ENCODE data around the gene ZNF488.
"Not testable (repeated sequence)": the region's sequence is repeated elsewhere in the genome, so short reads cannot be mapped to it uniquely, and the experiment has no call there.

Gene ZNF488, protein sequence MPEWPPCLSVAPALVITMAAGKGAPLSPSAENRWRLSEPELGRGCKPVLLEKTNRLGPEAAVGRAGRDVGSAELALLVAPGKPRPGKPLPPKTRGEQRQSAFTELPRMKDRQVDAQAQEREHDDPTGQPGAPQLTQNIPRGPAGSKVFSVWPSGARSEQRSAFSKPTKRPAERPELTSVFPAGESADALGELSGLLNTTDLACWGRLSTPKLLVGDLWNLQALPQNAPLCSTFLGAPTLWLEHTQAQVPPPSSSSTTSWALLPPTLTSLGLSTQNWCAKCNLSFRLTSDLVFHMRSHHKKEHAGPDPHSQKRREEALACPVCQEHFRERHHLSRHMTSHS

DNA sequence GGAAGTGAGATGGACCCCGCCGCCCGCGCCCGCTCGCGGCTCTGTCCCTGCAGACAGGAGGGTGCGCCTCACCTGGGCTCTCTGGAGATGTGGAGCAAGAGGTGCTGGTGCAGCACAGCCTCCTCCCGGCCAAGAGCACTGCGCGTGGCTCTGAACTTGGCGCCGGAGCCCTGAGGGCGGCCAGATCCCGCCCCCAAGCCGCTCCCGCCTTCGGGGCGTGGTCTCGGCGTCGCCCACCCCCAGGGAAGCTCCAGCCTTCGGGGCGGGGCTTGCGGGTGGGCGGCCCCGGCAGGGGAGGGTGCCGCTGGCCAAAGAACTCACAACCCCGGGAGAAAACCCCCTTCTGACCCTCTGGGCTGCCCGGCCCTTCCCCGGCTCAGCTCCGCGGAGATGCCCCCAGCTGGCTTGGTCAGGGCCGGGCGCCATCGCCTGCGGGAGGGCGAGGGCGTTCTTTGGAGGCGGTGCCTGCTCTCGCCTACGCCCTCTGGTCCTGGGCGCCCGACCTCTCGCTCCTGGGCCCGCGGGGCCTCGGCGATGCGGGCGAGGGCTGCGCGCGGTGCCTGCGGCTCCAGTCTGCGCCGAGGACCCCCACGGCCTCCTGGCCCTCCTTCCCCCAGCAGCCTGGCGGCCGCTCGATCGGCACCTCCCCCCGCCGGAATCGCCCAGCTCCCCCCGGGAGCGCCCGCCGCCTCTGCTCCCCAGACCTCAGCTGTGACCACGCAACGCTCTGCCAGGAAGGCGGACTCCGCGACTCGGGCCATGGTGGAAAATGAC is at the start of gene ZNF488:
Gene ZNF488, minus strand, starts transcription at position 146 of the 774 bp plus-strand sequence. CDS start 15,464 bp downstream, outside the sequence.
- peak; percentile 35 for DNase-seq (ENCODE audit: low read depth, low spot score)

DNA sequence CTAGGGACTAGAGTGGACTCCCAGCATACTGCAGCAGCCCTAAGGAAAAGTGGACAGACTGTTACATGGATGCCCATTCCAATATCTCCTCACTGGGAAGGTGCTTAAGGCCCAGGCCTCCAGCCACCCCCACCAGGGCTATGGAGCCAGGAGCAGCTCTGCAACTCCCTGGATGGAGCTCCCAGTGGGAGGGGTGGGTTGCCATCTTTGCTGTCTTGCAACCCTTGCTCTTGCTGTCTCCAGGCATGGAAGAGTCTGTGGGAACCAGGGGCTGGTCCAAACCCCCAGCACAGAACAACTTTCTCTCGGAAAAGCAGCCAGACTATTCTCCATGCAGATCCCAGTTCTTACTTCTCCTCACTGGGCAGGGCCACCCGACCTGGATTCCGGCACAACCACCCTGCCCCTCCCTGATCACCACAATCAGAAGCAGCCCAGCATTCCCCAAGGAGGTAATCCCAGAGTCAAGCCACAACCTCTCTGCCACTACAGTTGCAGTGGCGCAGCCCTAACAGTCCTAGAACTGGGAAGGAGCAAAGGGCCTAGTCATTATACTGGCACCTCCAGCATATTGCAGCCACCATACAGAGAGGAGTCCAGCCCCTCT is 41.8 kb upstream of the ZNF488 start:
- no peak for DNase-seq (ENCODE audit: low read depth, low spot score)

DNA sequence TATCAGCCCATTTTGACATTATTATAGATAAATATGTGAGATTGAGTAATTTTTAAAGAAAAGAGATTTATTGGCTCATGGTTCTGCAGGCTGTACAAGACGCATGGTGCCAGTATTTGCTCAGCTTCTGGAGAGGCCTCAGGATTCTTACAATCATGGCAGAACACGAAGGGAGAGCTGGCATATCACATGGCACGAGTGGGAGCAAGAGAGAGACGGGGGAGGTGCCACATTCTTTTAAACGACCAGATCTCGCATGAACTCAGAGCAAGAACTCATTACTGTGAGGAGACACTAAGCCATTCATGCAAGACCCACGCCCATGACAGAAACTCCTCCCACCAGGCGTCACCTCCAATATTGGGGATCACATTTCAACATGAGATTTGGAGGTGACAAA is 40.1 kb upstream of the ZNF488 start:
- no peak for DNase-seq (ENCODE audit: low read depth, low spot score)

DNA sequence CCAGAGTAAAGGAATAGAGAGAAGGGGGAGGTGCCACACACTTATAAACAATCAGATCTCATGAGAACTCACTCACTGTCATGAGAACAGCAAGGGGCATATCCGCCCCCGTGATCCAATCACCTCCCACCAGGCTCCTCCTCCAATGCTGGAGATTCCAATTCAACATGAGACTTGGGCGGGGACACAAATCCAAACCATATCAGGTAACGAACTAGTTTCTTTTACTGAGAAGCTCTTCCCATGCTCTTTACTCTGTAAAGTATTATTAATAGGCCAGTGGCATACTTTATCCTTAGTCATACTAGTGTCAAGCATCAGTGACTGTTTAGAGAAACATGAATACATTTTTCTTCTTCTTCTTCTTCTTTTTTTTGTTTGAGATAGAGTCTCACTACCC is 39.4 kb upstream of the ZNF488 start:
- no peak for DNase-seq (ENCODE audit: low read depth, low spot score)

DNA sequence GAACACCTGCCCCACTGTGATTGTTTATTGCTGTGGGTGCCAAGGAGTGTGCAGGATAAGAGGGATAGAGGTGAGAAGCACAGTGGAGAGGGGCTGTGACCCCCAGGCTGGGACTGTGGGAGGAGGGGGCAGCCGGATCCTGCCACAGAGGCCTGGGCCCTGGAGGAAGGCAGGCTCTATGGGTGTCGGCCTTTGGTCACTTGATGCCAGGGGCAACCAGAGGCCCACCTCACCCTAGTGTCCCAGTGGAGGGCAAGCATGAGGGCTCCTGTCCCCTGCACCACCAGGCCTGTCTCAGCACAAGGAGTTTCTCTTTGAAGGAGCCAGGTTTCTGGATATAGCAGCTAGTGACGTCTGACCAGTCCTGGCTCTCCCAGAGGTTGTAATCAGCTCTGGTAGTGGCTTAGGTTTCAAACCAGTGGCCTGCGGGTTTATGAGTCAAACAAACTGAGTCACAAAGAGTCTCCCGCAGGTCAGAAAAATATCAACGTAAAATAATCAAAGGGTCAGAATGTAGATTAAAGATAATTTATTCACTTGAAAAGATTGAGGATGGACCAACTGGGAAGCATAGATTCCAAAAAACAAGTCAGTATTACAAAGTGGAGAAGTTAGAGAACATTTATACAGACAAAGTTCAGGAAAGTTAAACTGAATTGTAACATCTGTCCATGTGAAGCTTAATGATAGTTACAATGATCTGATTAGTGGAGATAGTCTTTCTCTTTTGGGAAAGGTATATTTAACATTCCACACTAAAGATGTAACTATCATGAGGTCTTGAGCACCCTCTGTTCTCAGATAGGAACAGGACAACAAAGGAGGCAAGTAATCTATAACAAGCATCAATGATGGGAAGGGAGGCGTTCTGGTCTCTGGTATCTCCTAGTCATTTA is 37.2 kb upstream of the ZNF488 start:
- no peak for DNase-seq (ENCODE audit: low read depth, low spot score)

DNA sequence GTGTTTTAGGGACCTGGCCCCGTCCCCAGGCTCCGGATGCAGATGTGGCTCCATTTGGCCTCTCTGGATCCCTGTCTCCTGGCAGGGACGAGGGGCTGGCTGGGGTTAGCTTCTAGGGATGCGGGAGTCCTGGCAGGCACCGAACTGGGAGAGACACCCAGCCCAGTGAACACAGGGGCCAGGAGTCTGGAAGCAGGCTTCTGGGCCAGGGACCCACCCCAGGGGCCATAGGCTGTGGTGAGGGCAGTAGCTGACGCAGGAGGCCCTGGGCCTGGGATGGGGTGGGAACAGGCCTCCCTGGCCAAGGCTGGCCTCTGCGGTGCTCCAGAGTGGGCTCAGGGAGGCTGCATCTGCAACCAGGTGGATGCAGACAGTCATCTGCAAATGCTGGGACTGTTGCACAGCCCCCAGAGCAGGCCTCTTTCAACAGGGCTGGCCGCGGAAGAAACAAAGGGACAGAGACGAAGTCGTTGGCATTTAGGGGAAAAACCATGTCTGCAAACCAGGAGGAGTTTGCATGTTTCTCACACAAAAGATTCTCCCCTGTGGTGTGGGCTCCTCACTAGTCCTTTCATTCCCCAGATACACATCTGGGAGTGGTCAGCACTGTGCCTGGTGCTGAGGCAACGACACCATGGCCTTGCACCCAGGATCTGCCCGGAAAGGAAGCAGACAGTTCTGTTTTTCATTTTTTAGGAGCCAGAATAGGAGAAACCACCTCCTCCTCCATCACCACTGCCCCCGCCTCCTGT is 36.4 kb upstream of the ZNF488 start:
- no peak for DNase-seq (ENCODE audit: low read depth, low spot score)

DNA sequence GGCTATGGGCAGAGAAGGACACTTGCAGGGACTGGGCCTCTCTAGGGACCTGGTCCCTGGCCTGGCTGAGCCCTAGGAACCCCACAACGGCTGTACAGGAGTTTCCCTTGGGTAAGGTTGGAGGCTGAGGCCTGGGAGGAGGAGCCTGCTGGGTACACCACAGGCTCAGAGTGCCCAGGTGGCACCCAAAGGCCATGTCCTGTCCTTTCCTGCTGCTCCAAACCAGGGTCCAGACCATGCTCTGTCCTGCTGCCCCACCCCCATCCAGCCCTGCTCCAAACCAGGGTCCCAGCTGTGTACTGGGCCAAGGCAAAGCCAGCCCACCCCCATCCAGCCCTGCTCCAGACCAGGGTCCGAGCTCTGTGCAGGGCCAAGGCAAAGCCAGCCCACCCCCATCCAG is 35.3 kb upstream of the ZNF488 start:
- no peak for DNase-seq (ENCODE audit: low read depth, low spot score)

DNA sequence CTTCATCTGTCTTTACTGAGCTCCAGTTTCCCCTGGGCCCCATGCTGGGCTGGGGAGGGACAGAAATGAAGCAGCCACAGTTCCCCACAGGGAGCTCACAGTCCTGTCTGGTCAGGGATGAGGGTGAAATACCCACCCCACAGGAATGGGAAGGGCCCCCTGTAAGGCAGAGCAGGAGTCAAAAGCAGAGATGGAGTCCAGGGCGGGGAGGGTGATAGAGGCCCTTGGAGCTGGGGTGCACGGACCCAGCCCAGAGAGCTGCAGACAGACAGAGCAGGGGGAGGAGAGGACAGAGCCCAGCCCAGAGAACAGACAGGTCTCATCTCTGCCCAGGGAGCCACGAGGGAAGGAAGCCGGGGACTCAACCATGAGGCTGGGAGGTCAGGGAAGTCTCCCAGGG is 34.9 kb upstream of the ZNF488 start:
- no peak for DNase-seq (ENCODE audit: low read depth, low spot score)

DNA sequence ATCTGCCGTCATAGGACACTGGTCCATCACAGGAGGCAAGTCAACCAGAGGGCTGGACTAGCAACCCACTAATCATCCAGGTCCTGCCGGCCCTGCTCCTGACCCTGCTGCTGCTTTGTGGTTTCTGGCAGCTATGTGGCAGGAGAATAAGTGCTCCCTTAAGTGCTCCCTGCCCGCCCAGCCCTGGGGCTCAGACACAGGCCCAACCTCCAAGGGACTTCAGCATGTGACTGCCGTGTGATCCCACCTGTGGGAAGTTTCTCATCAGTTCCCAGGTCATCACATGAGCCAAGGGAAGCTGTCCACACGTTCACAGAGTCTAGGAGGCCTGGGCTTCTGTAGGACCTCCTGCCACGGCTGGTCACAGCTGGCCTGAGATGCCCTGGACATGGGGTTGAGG is 34.2 kb upstream of the ZNF488 start:
- no peak for DNase-seq (ENCODE audit: low read depth, low spot score)

DNA sequence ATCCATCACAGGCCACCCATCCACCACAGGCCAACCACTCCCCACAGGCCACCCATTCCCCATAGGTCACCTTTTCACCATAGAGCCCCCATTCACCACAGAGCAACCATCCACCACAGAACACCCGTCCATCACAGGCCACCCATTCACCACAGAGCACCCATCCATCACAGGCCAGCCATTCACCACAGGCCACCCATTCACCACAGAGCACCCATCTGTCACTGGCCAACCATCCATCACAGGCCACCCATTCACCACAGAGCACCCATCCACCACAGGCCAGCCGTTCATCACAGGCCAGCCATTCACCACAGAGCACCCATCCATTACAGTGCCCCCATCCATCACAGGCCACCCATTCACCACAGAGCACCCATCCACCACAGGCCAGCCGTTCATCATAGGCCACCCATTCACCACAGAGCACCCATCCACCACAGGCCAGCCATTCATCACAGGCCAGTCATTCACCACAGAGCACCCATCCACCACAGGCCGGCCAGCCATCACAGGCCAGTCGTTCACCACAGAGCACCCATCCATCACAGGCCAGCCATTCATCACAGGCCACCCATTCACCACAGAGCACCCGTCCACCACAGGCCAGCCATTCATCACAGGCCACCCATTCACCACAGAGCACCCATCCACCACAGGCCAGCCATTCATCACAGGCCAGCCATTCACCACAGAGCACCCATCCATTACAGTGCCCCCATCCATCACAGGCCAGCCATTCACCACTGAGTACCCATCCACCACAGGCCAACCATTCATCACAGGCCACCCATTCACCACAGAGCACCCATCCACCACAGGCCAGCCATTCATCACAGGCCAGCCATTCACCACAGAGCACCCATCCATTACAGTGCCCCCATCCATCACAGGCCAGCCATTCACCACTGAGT is 32.5 kb upstream of the ZNF488 start:
- not testable (repeated sequence) for DNase-seq (ENCODE audit: low read depth, low spot score)

DNA sequence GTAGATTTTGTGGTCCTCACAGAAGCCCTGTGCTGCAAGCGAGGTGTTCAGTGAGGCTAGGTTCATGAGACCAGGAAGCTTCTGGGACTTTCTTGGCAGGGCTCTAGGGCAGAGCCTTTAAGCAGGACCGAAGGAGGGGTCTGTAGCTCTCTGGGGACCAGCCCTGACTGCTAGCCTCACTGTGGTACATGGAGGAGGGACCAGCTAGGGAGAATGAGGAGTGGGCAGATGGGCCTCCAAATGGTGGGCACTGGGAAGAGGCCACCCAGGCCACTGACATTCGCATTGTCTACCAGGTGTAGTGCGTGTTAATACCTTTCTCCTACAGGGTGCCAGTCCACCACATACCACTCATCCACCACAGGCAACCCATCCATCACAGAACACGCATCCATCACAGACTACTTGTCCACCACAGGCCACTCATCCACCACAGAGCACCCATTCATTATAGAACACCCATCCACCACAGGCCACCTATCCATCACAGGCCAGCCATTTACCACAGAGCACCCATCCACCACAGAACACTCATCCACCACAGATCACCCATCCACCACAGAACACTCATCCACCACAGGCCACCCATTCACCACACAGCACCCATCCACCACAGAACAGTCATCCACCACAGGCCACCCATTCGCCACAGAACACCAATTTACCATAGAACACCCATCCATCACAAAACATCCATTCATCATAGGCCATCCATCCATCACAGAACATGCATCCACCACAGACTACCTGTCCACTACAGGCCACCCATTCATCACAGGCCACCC is 31.6 kb upstream of the ZNF488 start:
- DNase-seq (ENCODE audit: low read depth, low spot score): no peak

DNA sequence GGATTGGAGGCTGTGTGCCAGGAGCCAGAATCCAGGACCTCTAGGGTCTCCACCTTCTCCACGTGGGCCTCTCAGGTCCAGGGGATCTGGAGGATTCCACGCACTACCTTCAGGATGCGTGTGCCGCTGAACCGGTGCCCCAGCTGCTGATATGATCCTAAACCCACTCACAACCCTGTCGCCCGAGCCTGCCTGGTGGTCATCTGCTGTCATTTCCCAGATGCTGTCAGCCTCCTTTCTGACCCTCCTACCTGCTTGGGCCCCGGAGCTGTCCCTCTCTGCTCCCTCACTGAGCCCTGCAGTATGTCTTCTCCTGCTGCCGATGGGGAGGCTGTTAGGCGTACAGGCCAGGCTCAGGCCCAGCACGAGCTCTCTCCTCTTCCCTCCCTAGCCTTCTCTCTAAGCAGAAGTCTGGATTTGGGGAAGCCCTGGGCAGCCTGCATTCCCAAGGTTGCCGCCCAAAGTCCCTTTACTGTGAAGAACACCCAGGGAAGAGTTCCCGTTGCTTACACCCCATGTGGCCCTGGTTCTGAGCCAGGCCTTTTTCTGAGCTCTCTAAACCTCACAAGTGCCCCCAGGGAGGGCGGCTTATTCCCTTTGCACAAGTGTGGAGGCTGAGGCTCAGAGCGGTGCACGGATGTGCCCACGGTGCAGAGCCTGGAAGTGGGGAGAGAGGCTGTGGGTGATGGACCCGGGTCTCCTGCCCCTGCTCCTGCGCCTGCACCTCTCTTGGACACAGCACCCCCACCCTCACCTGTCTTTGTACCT is 30.8 kb upstream of the ZNF488 start:
- DNase-seq (ENCODE audit: low read depth, low spot score): no peak

DNA sequence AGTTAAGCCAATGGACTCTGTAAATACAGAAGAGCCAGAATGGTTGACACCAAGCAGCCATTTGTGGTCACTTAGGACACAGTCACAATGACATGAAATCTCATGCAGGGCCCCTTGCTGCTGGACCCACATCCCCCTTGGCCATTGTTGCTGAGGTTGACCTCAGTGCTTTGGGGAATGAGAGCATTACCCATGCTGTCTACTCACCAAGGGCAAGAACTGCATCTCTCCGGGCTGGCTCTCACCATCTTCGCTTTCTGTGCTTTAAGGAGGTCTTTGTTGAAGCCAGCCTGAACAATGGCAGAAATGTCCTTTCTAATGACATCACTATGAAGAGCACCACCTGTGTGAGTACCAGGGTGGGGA is 30.1 kb upstream of the ZNF488 start:
- DNase-seq (ENCODE audit: low read depth, low spot score): no peak

DNA sequence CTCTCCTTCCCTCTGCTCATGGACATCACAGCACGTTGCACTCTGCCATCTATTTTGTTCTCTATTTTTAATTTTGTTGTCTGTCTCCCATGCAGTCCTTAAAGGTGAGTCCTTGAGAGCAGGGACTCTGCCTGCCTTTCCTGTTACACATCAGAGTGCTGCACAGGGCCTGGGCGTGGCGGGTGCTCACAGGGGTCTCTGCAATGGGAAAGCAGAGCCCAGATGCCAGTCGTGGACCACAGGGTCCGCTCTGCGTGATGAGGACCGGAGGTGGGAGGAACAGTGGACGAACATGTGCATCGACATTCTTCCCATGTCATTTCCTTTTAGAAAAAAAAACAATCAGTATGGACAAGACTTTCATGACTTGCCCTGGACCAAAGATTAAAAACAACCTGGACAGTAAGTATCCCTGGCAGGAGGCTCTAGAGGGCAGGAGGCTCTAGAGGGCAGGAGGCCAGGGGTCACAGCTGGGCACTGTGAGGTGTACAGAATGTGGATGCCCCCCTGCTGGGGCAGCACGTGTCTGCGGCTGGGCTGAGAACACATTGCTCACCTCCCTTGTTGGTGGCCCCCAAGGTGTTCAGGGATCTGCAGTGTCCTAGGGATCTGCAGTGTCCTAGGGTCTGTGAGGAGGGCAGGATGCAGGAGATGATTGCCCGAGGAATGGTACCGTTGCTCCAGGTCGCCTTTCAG is 29.6 kb upstream of the ZNF488 start:
- no peak for DNase-seq (ENCODE audit: low read depth, low spot score)

DNA sequence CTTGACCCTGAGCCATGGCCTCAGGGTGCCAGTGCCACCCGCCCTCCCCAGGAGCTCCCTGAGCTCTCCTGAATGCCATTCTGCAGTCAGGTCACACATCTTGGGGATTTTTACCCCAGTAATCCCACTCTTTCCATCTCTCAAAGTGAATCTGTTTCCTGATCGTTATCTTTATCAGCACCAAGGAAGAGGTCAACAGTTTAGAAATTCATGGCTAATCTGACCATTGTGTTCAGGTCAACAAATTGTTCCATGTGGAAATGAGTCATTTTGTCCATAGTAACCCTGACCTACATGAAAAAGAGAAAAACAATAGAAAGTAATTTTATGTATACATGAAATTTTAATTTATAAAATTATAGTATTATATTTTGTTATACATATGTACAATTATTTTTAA is 28.8 kb upstream of the ZNF488 start:
- DNase-seq (ENCODE audit: low read depth, low spot score): no peak

DNA sequence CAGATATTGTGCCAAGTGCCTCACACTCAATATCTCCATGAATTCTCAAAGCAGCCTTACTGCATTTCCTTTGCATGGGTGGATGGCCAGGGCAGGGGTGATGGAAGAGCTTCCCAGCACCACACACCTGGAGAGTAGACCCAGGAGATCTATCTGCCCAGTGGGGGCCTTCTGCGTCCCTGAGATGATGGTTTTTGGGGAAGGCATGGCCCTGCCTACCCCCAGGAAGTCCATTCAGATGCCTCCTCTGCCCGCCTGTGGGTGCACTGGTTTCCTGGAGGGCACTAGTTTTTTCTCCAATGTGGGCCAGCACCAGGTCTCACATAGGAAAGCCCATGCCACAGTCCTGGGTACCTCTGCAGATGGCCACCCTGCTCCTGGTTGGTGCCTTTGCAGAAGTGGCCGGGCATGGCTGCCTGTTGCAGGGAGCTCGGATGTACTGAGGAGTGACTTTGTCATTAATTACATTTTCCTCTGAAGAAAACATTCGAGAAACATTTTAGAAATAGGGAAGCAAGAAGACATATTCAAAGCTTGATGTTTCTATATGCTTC is 28.2 kb upstream of the ZNF488 start:
- DNase-seq (ENCODE audit: low read depth, low spot score): no peak

DNA sequence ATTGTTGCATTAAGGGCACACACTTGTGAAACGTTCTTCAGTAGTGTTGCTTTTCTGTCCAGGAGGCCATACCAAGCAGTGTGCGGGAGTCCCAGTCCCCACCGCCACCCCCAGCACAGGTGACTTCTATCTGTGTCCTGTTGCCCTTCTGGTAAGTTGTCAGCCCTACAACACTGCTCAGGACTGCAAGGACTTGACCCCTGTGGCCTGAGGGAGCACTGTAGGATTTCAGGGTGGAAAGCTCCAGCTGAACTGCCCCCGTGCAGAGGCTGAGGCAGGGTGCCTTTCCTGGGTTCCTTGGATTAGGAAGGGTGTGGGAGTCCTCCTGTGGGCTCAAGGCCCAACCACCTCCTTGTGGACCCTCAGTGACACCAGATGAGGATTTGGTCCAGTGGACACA is 26.8 kb upstream of the ZNF488 start:
- no peak for DNase-seq (ENCODE audit: low read depth, low spot score)

DNA sequence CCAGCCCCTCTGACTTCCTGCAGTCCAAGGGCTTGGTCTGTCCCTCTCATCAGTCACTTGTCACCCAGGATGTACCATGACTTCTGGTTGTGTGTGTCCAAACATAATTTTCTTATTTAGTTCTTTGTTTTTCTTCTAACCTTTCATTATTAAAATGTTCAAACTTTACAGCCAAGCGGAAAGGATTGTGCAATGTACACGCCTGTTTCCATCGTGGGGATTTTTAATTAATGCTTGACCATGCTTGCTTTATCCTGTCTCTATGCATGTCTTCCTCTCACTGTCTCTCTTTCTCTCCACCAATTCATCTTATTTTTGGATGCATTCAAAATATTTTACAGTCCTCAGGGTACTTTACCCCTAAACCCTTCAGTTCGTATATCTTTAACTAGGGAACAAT is 26.2 kb upstream of the ZNF488 start:
- no peak for DNase-seq (ENCODE audit: low read depth, low spot score)
